Left kidney (tissue), 2 donors: ENCODE measurements around the gene S1PR3. TPM values are rescaled to one million over a fixed set of nuclear protein-coding genes. Genes with fewer than 3 reads are reported as not detected.

Experiments used
- DNase-seq: peaks from one replicate; pipeline ENCODE4 v3.0.0-alpha.2; 2013
- polyA plus RNA-seq: library from polyadenylated mRNA; unstranded; fragments of 120-200 nt; gene quantifications from one replicate; pipeline ENCODE4 v1.2.1, GENCODE V29; 2013; ENCODE audit not compliant: insufficient read length

The S1PR3 gene
- polyA plus RNA-seq, 1 donor = 52.7 TPM

DNA sequence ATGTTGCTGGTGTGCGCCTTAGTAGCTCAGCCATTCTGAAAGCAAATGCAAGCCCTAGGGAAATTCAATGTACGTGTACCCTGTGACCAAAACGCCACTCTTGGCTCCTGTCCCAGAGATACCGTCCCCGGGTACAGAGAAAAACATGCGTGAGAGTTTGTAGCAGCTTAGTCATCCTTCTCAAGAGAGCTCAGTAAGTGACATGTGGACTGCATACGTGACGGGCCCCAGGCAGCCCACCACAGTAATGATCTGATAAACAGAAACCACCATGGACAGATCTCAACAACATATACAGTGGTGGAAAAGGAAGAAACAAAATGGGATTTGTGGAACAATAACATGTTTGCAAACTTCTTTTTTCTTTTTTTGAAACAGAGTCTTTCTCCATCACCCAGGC is 45.1 kb downstream of the S1PR3 start:
- no peak for DNase-seq

GRCh38 chr9:89036891-89037290 is 45.6 kb downstream of the S1PR3 start:
- no peak for DNase-seq

- DNase-seq = no peak
Measured at GRCh38 chr9:89037346-89037745, 46.1 kb downstream of the S1PR3 start.

- DNase-seq = no peak
Measured at GRCh38 chr9:89037891-89038290, 46.6 kb downstream of the S1PR3 start.

DNA sequence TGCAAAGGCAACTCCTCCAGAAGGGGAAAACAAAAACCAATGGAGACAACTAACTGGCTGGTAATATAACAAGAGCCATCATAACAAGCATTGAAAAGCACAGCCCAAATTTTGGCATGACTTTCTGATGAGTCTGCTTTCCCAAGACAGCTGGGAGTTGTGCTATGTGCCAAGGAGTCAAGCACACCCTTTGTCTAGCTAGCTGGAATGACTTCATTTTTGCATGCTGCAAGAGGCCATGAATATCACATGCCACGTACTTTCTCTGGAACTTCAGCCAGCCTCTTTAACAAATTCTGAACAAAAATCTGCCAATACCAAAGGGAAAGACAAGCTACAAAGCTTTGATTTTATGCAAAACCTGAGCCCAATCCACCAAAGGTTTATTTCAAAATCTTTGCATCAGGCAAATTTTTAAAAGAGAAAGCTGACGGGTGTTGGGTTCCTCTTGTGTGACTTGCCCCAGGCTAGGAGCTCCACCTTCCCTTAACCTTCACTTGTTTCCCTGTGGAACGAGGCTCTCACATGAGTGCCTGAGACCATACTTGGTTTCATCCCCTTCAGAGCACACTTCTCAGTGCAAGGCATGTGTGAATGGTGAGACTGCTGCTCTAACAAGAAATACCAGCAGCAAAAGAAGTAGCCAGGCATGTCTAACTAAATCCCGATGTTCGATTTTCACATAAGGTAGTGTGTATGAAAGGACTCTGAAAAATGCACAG is 47.3 kb downstream of the S1PR3 start:
- no peak for DNase-seq

DNA sequence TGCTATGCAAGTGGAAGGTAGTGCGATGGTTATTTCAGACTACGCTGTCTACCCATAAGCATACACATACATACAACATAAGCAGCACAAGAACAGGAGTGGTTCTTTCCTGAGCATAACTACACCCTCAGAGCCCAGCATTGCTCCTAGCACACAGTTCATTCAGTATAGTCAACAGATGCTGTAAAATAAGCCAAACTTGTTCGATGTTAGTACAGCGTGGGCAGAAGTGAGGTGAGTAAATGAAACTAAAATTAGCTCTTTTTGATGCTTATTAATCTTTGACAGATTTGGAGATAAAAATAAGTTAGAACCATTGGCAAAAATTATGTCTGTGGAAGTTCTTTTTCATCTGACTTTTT is 47.8 kb downstream of the S1PR3 start:
- DNase-seq = no peak

DNA sequence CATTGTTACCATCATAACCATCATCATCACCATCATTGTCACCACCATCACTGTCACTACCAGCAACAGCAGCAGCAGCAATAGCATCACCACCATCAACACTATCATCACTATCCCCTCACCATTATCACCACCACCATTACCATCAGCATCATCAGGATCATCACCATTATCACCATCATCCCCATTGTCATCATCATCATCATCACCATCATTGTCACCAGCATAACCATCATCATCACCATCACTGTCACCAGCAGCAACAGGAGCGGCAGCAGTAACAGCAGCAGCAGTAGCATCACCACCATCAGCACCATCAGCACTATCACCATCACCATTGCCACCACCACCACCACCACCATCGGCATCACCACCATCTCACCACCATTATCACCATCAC is 48.4 kb downstream of the S1PR3 start:
- no peak for DNase-seq

DNA sequence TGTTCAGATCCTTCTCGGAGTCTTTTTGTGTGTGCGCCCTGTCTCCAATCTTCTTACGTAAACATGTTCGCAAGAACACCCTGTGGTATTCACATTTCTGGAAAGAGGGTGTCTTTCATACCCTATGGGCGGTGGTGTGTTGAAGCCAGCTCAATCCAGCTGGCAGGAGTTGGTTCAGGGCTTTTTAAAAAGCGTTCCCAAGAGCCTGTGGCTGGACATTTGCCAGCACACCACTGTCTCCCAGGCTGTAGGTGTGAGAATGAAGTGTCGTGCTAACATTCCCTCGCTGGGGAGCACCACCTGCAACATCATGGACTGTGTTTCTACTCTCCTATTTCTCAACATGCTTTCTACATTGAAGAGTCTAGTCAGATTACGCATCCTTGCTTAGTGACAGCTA is 51.7 kb downstream of the S1PR3 start:
- no peak for DNase-seq

DNA sequence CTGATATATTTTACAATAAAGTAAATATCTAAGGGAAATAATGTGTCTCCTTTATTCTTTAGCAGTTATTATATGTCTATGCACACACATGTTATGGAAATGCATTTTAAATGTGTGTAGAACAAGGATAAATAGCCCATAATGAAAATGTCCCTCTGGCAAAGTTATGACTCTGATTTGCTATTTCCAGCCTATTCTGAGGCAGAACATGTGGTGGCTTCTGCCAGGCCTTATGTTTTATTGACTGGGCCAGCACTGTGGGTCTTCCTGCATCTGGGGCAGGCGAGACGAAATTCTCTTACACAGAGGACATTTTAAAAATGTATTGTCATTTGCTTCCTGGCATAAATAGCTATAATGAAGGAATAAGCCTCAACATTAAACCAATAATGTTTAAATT is 52.8 kb downstream of the S1PR3 start:
- no peak for DNase-seq

- no peak for DNase-seq
Measured at GRCh38 chr9:89044881-89045280, 53.6 kb downstream of the S1PR3 start.

GRCh38 chr9:89046832-89047231 is 55.6 kb downstream of the S1PR3 start:
- DNase-seq = no peak

DNA sequence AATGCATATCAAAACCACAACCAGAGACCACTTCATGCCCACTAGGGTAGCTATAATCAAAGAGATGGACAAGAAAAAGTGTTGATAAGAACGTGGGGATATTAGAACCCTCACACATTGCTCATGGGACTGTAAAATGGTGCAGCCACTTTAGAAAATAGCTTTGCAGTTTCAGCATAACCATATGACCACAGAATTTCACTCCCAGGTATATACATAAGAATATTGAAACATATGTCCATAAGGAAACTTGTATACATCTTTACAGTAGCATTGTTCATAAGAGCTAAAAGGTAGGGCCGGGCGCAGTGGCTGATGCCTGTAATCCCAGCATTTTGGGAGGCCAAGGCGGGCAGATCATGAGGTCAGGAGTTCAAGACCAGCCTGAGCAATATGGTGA is 56.4 kb downstream of the S1PR3 start:
- no peak for DNase-seq

DNA sequence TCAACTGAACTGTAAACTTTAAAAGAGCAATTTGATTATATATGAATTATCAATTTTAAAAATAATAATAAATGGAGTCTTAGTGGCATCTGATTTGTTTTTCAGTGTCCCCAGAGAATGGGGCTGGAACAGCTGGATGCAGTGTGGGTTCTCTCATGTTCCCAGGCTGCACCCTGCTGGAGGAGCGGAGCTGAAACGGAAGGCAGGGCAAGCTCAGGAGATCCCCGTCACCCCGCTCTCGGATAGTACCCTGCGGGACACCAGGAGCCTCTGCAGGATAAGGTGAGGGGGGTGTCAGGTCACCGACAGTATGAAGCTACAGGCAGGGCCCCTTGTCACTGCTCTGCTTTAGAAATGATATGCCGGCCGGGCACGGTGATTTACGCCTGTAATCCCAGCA is 57.3 kb downstream of the S1PR3 start:
- no peak for DNase-seq

DNA sequence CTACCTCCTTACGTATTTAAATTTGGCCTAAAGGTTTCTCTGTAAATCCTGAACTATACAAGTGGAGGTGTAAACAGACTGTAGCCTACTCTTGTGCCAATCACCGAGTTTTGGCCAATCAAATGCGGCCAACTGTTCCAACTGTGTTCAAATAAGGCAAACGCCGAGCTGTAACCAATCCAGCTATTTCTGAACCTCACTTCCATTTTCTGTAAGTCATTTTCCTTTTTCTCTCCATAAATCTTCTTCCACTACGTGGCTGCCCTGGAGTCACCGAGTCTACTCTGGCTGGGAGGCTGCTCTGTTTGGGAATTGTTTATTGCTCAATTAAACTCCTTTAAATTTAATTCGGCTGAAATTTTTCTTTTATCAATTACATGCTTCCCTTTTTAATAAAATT is 58.4 kb downstream of the S1PR3 start:
- no peak for DNase-seq

DNA sequence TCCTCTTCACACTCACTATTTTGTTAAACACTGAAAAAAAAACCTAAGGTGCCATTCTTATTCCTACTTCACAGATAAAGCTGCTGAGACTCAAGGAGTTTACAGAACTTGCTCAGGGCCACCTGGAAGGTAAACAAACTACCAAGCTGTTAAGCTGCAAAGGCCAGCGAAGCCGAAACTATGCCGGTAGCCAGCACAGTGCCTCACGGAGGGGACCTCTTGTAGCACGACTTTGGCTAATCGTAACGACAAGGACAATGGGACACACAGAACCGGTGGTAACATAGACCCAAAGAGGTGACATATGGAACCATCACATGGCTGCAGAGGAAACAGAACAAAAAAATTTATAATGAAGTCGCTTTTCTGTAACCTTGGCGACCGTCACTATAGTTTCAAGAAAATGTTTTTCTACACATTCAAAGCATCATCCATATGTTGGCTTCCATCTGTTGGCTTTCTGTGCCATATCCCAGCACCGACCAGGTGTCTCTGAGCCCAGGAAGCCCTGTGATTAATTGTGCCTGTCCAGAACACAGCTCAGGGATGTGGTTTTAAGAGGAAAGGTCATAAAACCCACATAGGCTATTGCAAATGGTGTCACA is 60.3 kb downstream of the S1PR3 start:
- no peak for DNase-seq

DNA sequence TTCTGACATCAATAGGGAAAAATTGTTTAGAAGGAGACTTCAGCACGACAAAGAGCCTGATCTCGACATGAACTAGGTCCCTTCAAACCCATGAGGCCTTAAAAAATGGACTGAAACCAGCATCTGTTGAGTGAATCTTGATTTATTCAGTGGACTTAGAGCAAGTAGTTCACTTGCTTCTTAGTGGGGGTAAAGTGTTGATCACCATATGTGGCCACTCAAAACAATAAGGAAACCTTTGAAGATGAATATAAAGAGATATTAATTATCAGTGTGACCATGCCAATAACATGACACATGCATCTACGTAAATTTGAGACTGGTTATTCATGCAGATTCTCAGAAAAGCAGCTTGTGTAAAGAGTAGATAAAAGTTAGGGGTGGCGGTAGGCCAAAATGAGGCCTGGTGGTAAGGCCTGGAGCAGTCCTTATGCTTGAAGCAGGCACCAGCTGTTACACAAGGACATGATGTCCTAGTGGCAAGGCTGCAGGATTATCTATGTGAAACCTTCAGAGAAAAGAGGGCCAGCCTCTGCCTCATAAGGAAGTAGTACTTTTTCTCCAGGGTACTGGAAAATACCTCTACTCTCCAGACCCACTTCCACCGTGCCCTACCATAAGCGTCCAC is 61.3 kb downstream of the S1PR3 start:
- no peak for DNase-seq

- DNase-seq = no peak
Measured at GRCh38 chr9:89053301-89053700, 62.0 kb downstream of the S1PR3 start.

Other genes starting within 250 kb of the S1PR3 start
- 2.7 TPM for gene SHC3, start 187.3 kb downstream of the S1PR3 start, polyA plus RNA-seq